HL-60 (cell line): ENCODE data around the gene ZG16.

Experiments used
- DNase-seq, 2 experiments: peaks; one replicate each; pipeline ENCODE4 v3.0.0-alpha.2; 2010 to 2020; ENCODE audit warnings: low read depth in 1 of 2, low spot score in 1 of 2
- H3K27ac ChIP-seq: fragments of 250-450 bp; sonication (Bioruptor Pico); replicated peaks from 2 replicates; pipeline ENCODE4 v1.5.1; 2020; ENCODE audit warnings: mild to moderate bottlenecking, moderate library complexity
- H3K27me3 ChIP-seq: fragments of 250-450 bp; sonication (Bioruptor Pico); 2 replicates; pipeline ENCODE4 v1.5.1; 2021; ENCODE audit warnings: mild to moderate bottlenecking, moderate library complexity; ENCODE audit not compliant: insufficient read depth, poor library complexity, severe bottlenecking
- H3K4me3 ChIP-seq: replicated peaks from 2 replicates; pipeline ENCODE4 v1.5.1; 2011; ENCODE audit warnings: mild to moderate bottlenecking, control low read depth, low read length; ENCODE audit not compliant: insufficient read depth
- CTCF ChIP-seq: IDR thresholded peaks from one replicate; pipeline ENCODE4 v1.5.1; 2011; ENCODE audit warnings: low read length, control low read depth, inconsistent platforms; ENCODE audit not compliant: insufficient read depth
- GABPA ChIP-seq: IDR thresholded peaks from 2 replicates; pipeline ENCODE4 v1.6.1; 2012; ENCODE audit warnings: low read depth
- POLR2AphosphoS5 ChIP-seq: IDR thresholded peaks from 2 replicates; pipeline ENCODE4 v1.6.1; 2012; ENCODE audit warnings: low read depth
- SPI1 ChIP-seq: IDR thresholded peaks from 2 replicates; pipeline ENCODE4 v1.6.1; 2012; ENCODE audit warnings: low read depth, mild to moderate bottlenecking, borderline replicate concordance
- TF ChIP-seq, protein P1 (sequence below): IDR thresholded peaks from 2 replicates; pipeline ENCODE4 v1.6.1; 2012; ENCODE audit warnings: low read depth; ENCODE audit not compliant: insufficient replicate concordance

Gene ZG16

DNA sequence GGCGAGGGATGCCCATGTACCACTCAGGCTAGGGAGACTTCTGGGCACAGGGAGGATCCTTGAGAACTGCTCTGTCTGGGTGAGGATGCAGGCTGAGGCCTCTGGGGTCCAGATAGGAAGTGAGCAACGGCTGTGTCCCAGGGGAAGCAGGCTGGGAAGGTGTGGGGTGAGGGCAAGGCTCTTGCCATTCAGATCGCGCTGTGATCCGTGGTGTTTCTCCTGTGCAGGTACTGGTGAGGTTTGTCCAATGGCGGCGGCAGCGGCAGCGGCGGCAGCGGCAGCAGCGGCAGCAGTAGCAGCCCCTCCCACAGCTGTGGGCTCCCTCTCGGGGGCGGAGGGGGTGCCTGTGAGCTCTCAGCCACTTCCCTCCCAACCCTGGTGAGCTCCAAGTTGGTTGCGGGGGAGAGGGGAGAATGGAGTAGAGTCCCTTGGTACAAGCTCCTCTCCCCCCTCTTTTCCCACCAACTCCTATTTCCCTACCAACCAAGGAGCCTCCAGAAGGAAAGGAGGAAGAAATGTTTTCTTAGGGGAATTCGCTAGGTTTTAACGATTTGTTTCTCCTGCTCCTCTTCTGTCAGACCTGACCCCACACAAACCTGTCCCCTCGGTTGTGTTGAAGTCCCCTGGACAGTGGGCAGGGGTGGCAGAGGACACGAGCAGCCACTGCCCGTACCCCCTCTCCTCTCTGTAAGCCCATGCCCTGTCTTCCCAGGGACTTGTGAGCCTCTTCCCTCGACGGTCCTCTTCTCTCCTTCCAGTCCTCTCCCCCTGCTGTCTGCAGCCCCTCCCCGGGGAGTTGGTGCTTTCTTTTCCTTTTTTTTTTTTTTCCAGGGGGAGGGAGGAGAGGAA, 32.0 kb downstream of the ZG16 start:
- Histone ChIP-seq H3K27ac (0 out of 2 replicates have a peak overlapping the region, but pooled peaks have one; percentile 24), H3K27me3 (no peaks in the 10 kb centered on the region), H3K4me3 (peak overlapping the region; percentile 56)
- TF ChIP-seq GABPA (no peak), CTCF (no peak), POLR2AphosphoS5 (peak; percentile 13; the same call in 1 of the 2 replicates), SPI1 (peak; percentile 60)
- TF ChIP-seq, protein P1, sequence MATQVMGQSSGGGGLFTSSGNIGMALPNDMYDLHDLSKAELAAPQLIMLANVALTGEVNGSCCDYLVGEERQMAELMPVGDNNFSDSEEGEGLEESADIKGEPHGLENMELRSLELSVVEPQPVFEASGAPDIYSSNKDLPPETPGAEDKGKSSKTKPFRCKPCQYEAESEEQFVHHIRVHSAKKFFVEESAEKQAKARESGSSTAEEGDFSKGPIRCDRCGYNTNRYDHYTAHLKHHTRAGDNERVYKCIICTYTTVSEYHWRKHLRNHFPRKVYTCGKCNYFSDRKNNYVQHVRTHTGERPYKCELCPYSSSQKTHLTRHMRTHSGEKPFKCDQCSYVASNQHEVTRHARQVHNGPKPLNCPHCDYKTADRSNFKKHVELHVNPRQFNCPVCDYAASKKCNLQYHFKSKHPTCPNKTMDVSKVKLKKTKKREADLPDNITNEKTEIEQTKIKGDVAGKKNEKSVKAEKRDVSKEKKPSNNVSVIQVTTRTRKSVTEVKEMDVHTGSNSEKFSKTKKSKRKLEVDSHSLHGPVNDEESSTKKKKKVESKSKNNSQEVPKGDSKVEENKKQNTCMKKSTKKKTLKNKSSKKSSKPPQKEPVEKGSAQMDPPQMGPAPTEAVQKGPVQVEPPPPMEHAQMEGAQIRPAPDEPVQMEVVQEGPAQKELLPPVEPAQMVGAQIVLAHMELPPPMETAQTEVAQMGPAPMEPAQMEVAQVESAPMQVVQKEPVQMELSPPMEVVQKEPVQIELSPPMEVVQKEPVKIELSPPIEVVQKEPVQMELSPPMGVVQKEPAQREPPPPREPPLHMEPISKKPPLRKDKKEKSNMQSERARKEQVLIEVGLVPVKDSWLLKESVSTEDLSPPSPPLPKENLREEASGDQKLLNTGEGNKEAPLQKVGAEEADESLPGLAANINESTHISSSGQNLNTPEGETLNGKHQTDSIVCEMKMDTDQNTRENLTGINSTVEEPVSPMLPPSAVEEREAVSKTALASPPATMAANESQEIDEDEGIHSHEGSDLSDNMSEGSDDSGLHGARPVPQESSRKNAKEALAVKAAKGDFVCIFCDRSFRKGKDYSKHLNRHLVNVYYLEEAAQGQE: no peak
- DNase-seq: peak in 1 of 2 experiments; percentile 64

DNA sequence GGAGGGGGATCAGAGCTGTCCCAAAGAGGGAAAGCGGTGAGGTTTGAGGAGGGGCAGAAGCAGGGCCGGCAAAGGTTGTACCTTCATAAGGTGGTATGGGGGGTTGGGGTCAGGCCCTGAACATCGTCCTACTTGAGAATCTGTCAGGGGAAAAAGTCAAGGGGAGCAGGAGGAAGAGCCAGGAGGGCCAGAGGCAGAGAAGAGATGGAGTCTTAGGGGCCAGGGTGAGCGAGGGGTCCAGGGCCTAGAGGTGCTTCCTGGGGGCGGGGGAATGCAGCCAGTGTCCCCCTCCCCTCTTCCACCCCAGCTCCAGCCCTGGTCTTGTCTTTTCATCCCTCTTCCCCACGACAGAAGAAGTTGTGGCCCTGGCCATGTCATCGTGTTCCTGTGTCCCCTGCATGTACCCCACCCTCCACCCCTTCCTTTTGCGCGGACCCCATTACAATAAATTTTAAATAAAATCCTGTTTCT, 32.7 kb downstream of the ZG16 start:
- Histone ChIP-seq H3K27me3 (no peaks in the 10 kb centered on the region), H3K4me3 (no peak overlapping the region), H3K27ac (no peak overlapping the region)
- no peak for DNase-seq
- TF ChIP-seq, protein P1: no peak
- TF ChIP-seq POLR2AphosphoS5: no peak
- no peak for TF ChIP-seq SPI1
- TF ChIP-seq CTCF: no peak
- TF ChIP-seq GABPA: no peak

DNA sequence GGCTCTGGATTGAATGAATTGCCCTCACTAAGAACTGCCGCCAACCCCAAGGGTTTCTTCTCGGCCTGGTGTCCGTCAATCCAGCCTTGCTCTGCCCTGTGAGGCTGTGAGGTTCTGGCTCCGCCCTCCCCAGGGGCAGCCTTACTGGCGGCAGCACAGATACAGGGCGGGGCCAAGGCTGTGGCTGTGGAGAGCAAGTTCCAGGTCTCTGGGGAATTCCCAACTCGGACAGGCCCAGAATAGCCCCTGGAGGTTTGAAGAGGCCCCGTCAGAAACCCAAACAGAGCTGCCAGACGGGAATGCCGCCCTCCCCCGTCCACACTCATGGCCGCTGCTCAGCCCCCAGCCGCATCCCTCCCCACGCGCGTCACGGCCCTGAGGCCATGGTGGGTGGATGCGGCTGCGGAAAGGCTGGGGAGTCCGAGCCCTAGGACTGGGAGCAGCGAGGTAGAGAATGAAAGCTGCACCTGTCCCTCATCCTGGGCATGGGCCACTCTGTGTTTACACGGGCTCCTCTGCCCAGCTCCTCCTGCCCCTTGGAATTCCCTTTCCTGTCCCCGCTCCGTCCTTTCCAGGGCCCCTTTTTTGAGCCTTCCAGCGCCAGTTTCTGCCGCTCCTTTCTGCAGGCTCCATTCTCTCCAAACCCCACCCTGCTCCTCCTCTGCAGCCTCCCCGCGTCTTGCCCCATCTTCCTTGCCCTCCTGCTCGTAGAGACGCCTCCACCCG, 33.3 kb downstream of the ZG16 start:
- TF ChIP-seq POLR2AphosphoS5: peak; percentile 91
- TF ChIP-seq, protein P1: no peak
- Histone ChIP-seq H3K4me3 (peak overlapping the region; percentile 9; the same call in 1 of the 2 replicates), H3K27ac (no peak overlapping the region), H3K27me3 (no peaks in the 10 kb centered on the region)
- DNase-seq: peak; percentile 56 to 89
